ENCODE results near the gene SPEM3. TPM values are rescaled to one million over a fixed set of nuclear protein-coding genes. Genes with fewer than 3 reads are reported as not detected.

Gene SPEM3
- total and polyA plus RNA-seq, 9 donors, result not detected

- WGBS, 3 donors, result 82 to 83% (median 82%) methylated on average over 49 to 58 of the region's 58 CpGs
- TF ChIP-seq CTCF (IDR thresholded peaks at IDR 0.05), result no peak
- TF ChIP-seq EP300 (IDR thresholded peaks at IDR 0.05), result no peak
- TF ChIP-seq POLR2A (IDR thresholded peaks at IDR 0.05), result no peak
- peaks cover 5% of the 10 kb centered on the region for H3K4me1 ChIP-seq (ENCODE audit: insufficient read depth)
- no peaks in the 10 kb centered on the region for H3K27me3 ChIP-seq
- DNase-seq, result peak in 1 of 5 donors; percentile 39
- no peaks in the 10 kb centered on the region for H3K36me3 ChIP-seq
- intact Hi-C loops (cut with DNase I), result loop anchor here in 1 of 4 donors (5.0 kb wide), 1 partner anchor 61 kb away; no protein-coding TSS in a partner anchor
- H3K27ac ChIP-seq, result no peak overlapping the region
- H3K9me3 ChIP-seq, result no peaks in the 10 kb centered on the region
- H3K4me3 ChIP-seq, result no peak overlapping the region
Observed at GRCh38 chr17:7408252-7408727, 20.4 kb upstream of the SPEM3 start.

GRCh38 chr17:7408863-7409262, 19.8 kb upstream of the SPEM3 start:
- no peak for DNase-seq
- Histone ChIP-seq H3K4me3 (no peak overlapping the region), H3K9me3 (no peaks in the 10 kb centered on the region), H3K36me3 (no peaks in the 10 kb centered on the region), H3K4me1 (ENCODE audit: insufficient read depth) (peaks cover 5% of the 10 kb centered on the region), H3K27ac (no peak overlapping the region), H3K27me3 (no peaks in the 10 kb centered on the region)
- TF ChIP-seq CTCF (IDR thresholded peaks at IDR 0.05), result no peak
- TF ChIP-seq EP300 (IDR thresholded peaks at IDR 0.05), result no peak
- no peak for TF ChIP-seq POLR2A (IDR thresholded peaks at IDR 0.05)
- intact Hi-C loops (cut with DNase I), result loop anchor here in 1 of 4 donors (5.0 kb wide), 1 partner anchor 62 kb away; no protein-coding TSS in a partner anchor
- WGBS, 3 donors, result 57 to 73% (median 73%) methylated on average over 6 of the region's 6 CpGs

- no peaks in the 10 kb centered on the region for H3K36me3 ChIP-seq
- intact Hi-C loops (cut with DNase I), result loop anchor here in 1 of 4 donors (5.0 kb wide), 1 partner anchor 62 kb away; no protein-coding TSS in a partner anchor
- H3K4me1 ChIP-seq (ENCODE audit: insufficient read depth), result peaks cover 5% of the 10 kb centered on the region
- TF ChIP-seq EP300 (IDR thresholded peaks at IDR 0.05) (no peak), CTCF (IDR thresholded peaks at IDR 0.05) (no peak), POLR2A (IDR thresholded peaks at IDR 0.05) (no peak)
- DNase-seq, result no peak
- no peak overlapping the region for H3K4me3 ChIP-seq
- H3K27me3 ChIP-seq, result no peaks in the 10 kb centered on the region
- WGBS, 3 donors, result 86 to 93% (median 91%) methylated on average over 6 of the region's 6 CpGs
- H3K9me3 ChIP-seq, result no peaks in the 10 kb centered on the region
- H3K27ac ChIP-seq, result no peak overlapping the region
Observed at GRCh38 chr17:7409716-7410115, 18.9 kb upstream of the SPEM3 start.

GRCh38 chr17:7410634-7411426, 17.8 kb upstream of the SPEM3 start:
- H3K27ac ChIP-seq, result no peak overlapping the region
- H3K36me3 ChIP-seq, result no peaks in the 10 kb centered on the region
- DNase-seq, result no peak
- 84 to 87% (median 87%) methylated on average over 25 of the region's 25 CpGs for WGBS, 3 donors
- intact Hi-C loops (cut with DNase I), result no loop called here
- peaks cover 2% of the 10 kb centered on the region for H3K4me1 ChIP-seq (ENCODE audit: insufficient read depth)
- H3K27me3 ChIP-seq, result no peaks in the 10 kb centered on the region
- no peak overlapping the region for H3K4me3 ChIP-seq
- no peaks in the 10 kb centered on the region for H3K9me3 ChIP-seq
- TF ChIP-seq POLR2A (IDR thresholded peaks at IDR 0.05) (no peak), CTCF (IDR thresholded peaks at IDR 0.05) (no peak), EP300 (IDR thresholded peaks at IDR 0.05) (no peak)

Data from ovary (tissue), 9 donors.